CD4-positive, alpha-beta T cell treated with Interleukin-4 for 4 hours (primary cell): ENCODE measurements around the gene YWHAB.
"Not testable (repeated sequence)": the region's sequence is repeated elsewhere in the genome, so short reads cannot be mapped to it uniquely, and the experiment has no call there.

Experiments
- DNase-seq: peaks from one replicate; pipeline ENCODE4 v3.0.0-alpha.2; 2020

Gene YWHAB

GRCh38 chr20:44885392-44886265 lies at the start of gene YWHAB:
Gene YWHAB, plus strand, starts transcription at chr20:44885705. Its CDS starts 15,829 bp downstream, at chr20:44901534.
- DNase-seq: peak; percentile 97

- DNase-seq: no peak
These were observed 48.8 kb upstream of the YWHAB start for GRCh38 chr20:44836601-44837120.

- DNase-seq: no peak
These were observed 47.6 kb upstream of the YWHAB start for GRCh38 chr20:44837946-44838345.

GRCh38 chr20:44838521-44838920 lies 47.0 kb upstream of the YWHAB start:
- no peak for DNase-seq

GRCh38 chr20:44839481-44839880 lies 46.0 kb upstream of the YWHAB start:
- no peak for DNase-seq

- no peak for DNase-seq
These were observed 44.7 kb upstream of the YWHAB start for GRCh38 chr20:44840826-44841225.

GRCh38 chr20:44841955-44842354 lies 43.5 kb upstream of the YWHAB start:
- no peak for DNase-seq

- no peak for DNase-seq
These were observed 41.6 kb upstream of the YWHAB start for GRCh38 chr20:44843876-44844275.

- no peak for DNase-seq
These were observed 37.1 kb upstream of the YWHAB start for GRCh38 chr20:44848254-44849015.

- DNase-seq: no peak
These were observed 35.8 kb upstream of the YWHAB start for GRCh38 chr20:44849703-44850102.

GRCh38 chr20:44850272-44850671 lies 35.2 kb upstream of the YWHAB start:
- no peak for DNase-seq

GRCh38 chr20:44850837-44851236 lies 34.7 kb upstream of the YWHAB start:
- no peak for DNase-seq

- no peak for DNase-seq
These were observed 34.0 kb upstream of the YWHAB start for GRCh38 chr20:44851545-44851944.

GRCh38 chr20:44856442-44856841 lies 29.1 kb upstream of the YWHAB start:
- DNase-seq: no peak

- DNase-seq: no peak
These were observed 28.6 kb upstream of the YWHAB start for GRCh38 chr20:44856856-44857448.

- DNase-seq: no peak
These were observed 26.7 kb upstream of the YWHAB start for GRCh38 chr20:44858606-44859360.

- no peak for DNase-seq
These were observed 23.9 kb upstream of the YWHAB start for GRCh38 chr20:44861531-44862006.

GRCh38 chr20:44862286-44862685 lies 23.2 kb upstream of the YWHAB start:
- DNase-seq: no peak

- DNase-seq: not testable (repeated sequence)
These were observed 22.0 kb upstream of the YWHAB start for GRCh38 chr20:44863365-44864084.

- not testable (repeated sequence) for DNase-seq
These were observed 21.0 kb upstream of the YWHAB start for GRCh38 chr20:44864493-44864892.

- DNase-seq: no peak
These were observed 18.7 kb upstream of the YWHAB start for GRCh38 chr20:44866703-44867335.
